D721Med (cell line): ENCODE results near the gene HOXA10.

ENCODE experiments used
- DNase-seq: peaks from one replicate; pipeline ENCODE4 v3.0.0; 2011; ENCODE audit warnings: low spot score; ENCODE audit not compliant: insufficient read length
- FAIRE-seq: peaks from 2 replicates; lab custom pipeline; 2011; peaks lifted over from hg19 to GRCh38; lab: Jason Lieb, UNC
- TF ChIP-seq, protein P1 (sequence below): IDR thresholded peaks from 2 replicates; pipeline ENCODE4 v1.5.1; 2012; ENCODE audit warnings: mild to moderate bottlenecking, control low read depth; ENCODE audit not compliant: insufficient read depth; ENCODE audit errors: missing control alignments

The HOXA10 gene

DNA sequence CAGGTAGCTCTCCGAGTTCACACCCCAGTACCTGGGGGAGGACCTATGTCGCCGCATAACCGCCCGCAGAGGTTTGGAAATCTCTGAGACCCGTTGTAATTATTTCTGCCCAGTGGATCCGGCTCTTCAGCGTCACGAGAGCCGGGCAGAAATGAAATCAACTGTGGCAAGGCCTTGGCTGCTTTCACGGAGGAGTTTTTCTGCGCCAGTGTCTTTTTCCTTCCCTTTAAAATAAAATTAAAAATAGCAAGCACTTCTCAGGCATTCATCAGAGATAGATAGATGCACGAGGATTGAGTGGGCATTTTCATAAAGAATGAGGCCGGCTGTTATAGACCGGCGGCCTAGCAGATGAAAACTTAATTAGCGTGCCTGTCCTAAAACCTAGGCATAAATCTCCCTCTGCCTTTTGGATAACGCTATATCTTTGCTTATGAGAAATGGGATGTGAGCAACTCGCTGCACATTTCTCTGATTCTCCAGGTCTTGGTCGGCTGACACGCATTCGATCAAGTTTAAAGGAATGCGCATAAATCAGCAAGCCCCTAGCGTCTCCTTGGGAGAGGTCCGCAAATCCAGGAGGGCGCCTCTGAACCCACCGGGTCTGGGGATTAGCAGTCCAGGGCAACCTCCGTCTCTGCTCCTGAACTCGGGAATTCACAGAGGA is 19.3 kb upstream of the HOXA10 start:
- FAIRE-seq (no peak), DNase-seq (no peak)
- TF ChIP-seq, protein P1, sequence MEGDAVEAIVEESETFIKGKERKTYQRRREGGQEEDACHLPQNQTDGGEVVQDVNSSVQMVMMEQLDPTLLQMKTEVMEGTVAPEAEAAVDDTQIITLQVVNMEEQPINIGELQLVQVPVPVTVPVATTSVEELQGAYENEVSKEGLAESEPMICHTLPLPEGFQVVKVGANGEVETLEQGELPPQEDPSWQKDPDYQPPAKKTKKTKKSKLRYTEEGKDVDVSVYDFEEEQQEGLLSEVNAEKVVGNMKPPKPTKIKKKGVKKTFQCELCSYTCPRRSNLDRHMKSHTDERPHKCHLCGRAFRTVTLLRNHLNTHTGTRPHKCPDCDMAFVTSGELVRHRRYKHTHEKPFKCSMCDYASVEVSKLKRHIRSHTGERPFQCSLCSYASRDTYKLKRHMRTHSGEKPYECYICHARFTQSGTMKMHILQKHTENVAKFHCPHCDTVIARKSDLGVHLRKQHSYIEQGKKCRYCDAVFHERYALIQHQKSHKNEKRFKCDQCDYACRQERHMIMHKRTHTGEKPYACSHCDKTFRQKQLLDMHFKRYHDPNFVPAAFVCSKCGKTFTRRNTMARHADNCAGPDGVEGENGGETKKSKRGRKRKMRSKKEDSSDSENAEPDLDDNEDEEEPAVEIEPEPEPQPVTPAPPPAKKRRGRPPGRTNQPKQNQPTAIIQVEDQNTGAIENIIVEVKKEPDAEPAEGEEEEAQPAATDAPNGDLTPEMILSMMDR: no peak

DNA sequence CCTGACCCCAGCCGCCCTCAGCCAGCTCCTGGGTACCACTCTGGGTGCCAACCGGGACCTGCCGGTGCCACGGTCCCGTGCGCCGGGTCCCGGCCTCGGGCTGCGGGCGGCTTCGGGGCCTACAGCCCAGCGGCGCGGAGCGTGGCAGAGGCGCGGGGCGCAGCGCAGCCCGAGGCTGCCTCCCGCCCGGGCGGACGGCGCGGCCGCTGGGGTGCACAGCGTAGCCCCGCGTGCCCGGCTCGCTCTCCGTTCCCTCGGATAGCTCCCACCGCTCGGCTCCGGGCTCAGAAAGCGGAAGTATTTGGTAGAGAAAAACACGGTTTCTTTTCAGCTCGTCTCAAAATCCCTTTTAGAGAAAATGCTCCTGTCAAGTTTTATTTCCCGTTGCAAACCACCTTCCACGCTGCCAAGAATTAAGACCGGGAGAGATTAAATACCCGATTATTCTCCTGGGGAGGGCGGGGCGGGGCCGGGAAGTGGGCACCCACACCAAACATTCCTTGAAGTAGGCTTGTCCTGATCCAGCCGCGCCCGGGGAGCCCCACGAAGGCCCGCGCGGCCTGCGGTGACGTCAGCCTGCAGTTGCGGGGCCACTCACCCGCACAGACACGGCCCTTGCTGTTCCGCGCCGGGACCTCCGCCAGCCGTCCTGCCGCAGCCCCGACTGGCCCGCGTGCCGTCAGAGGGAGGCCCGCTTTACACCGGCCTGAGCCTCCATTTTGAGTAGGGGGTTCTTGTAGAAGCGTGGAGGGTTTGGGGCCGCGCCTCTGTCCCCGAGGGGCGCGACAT is 18.6 kb upstream of the HOXA10 start:
- no peak for FAIRE-seq
- no peak for DNase-seq
- TF ChIP-seq, protein P1: no peak

- TF ChIP-seq, protein P1: no peak
- no peak for DNase-seq
- FAIRE-seq: no peak
Observed at GRCh38 chr7:27191833-27192545, 17.9 kb upstream of the HOXA10 start.

DNA sequence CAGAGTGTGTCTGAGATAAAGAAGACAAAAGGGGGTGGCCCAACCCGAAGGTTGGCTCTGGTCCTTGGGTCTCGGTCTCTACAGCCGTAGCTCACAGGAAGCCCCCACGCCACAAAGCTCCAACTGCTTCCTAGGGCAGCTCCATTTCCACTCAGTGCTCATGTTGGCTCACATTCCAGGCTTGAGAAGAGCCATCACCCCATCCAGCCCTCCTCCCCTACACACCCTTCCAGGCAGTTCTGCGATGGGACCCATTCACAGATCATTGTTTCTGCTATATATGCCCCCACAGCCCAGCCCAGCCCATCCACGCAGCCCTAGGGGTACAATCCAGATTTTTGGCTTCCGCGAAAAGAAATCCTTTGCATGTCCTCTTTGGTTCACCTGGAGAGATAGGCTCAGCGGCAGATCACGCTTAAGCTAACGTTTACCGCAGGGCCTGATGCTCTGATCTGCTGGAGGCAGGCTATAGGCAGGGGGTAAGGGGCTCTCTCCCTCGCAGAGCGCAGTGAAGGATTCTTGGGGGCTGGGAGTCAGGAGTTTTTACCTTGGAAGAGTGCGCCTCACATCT is 17.1 kb upstream of the HOXA10 start:
- FAIRE-seq (no peak), DNase-seq (no peak)

GRCh38 chr7:27189997-27190748 is 16.1 kb upstream of the HOXA10 start:
- FAIRE-seq (no peak), DNase-seq (no peak)
- TF ChIP-seq, protein P1: no peak

More for the DNA sequence above, 17.1 kb upstream of the HOXA10 start:
- TF ChIP-seq, protein P1: no peak

- DNase-seq: no peak
- TF ChIP-seq, protein P1: no peak
- no peak for FAIRE-seq
Observed at GRCh38 chr7:27189295-27189996, 15.3 kb upstream of the HOXA10 start.
